Endothelial cell of umbilical vein (primary cell): Measurements from ENCODE around the gene ANKUB1. TPM values are rescaled to one million over a fixed set of nuclear protein-coding genes. Genes with fewer than 3 reads are reported as not detected.

ENCODE experiments used
- BruUV-seq: library from RNA; stranded (reverse); fragments of 400-500 nt; replicated peaks from 2 replicates; lab custom pipeline; 2021; lab: Mats Ljungman, UMichigan
- CTCF ChIA-PET: fragments of 300-600, 350-600 bp; sonication (Branson Sonifier 250); formaldehyde crosslinking; loops from one replicate; lab custom pipeline; 2021; ENCODE audit warnings: antibody characterized with exemption, inconsistent platforms; lab: Charles Lee
- POLR2A ChIA-PET: fragments of 300-600, 350-600 bp; sonication (Branson Sonifier 250); formaldehyde crosslinking; loops from one replicate; lab custom pipeline; 2021; ENCODE audit warnings: antibody characterized with exemption, inconsistent platforms; lab: Charles Lee
- DNase-seq: peaks from one replicate; pipeline ENCODE4 v3.0.0-alpha.2; 2011; ENCODE audit warnings: low read depth, low spot score
- FAIRE-seq: peaks from 2 replicates; lab custom pipeline; 2011; peaks lifted over from hg19 to GRCh38; lab: Jason Lieb, UNC
- H2AFZ ChIP-seq: 2 replicates; pipeline ENCODE4 v1.6.0; 2012; ENCODE audit warnings: low read depth, low read length, control low read depth, inconsistent platforms
- H3K27ac ChIP-seq: 2 replicates; pipeline ENCODE4 v1.5.1; 2011; ENCODE audit warnings: low read depth, mild to moderate bottlenecking, control low read depth, low read length, moderate library complexity; ENCODE audit not compliant: insufficient read depth
- H3K27me3 ChIP-seq, 2 experiments: 2 replicates each; pipeline versions ENCODE4 v1.6.0 to v1.6.1; 2011; ENCODE audit warnings: low read length in 2 of 2, mixed read lengths in 1 of 2; ENCODE audit not compliant: control insufficient read depth in 2 of 2, insufficient read depth in 2 of 2
- H3K36me3 ChIP-seq, 2 experiments: 2 replicates in 1 of 2; 3 replicates in 1 of 2; pipeline ENCODE4 v1.5.1; 2011; ENCODE audit warnings: low read length in 2 of 2, mild to moderate bottlenecking in 1 of 2, moderate library complexity in 1 of 2; ENCODE audit not compliant: control insufficient read depth in 2 of 2, insufficient read depth in 2 of 2; ENCODE audit errors: extremely low read depth in 1 of 2
- H3K4me1 ChIP-seq: 3 replicates; pipeline ENCODE4 v1.5.1; 2011; ENCODE audit warnings: mild to moderate bottlenecking, low read length; ENCODE audit not compliant: control insufficient read depth, insufficient read depth; ENCODE audit errors: extremely low read depth
- H3K4me2 ChIP-seq: 2 replicates; pipeline ENCODE4 v1.6.1; 2011; ENCODE audit warnings: low read length, control low read depth, mixed read lengths; ENCODE audit not compliant: insufficient read depth
- H3K4me3 ChIP-seq, 3 experiments: fragments of 200-600 bp in 1 of 3; sonication (generic), shearing (Covaris generic) in 1 of 3; replicated peaks in 1 of 3; 2 replicates each; pipeline ENCODE4 v1.5.1; 2011 to 2016; ENCODE audit warnings: control low read depth in 3 of 3, low read length in 3 of 3, mild to moderate bottlenecking in 2 of 3, inconsistent platforms in 1 of 3, low read depth in 1 of 3, moderate library complexity in 1 of 3; ENCODE audit not compliant: insufficient read depth in 1 of 3
- H3K79me2 ChIP-seq: 2 replicates; pipeline ENCODE4 v1.6.0; 2012; ENCODE audit warnings: low read length, inconsistent platforms; ENCODE audit not compliant: control insufficient read depth, insufficient read depth
- H3K9ac ChIP-seq: replicated peaks from 2 replicates; pipeline ENCODE3; 2011; ENCODE audit warnings: low read length, control low read depth; ENCODE audit not compliant: insufficient read depth; ENCODE audit errors: extremely low read depth
- H3K9me1 ChIP-seq: replicated peaks from 3 replicates; pipeline ENCODE4 v1.6.0; 2011; ENCODE audit warnings: mild to moderate bottlenecking, low read length; ENCODE audit not compliant: control insufficient read depth, insufficient read depth; ENCODE audit errors: extremely low read depth
- H3K9me3 ChIP-seq: replicated peaks from 2 replicates; pipeline ENCODE4 v1.5.1; 2012; ENCODE audit warnings: low read length, inconsistent platforms; ENCODE audit not compliant: control insufficient read depth, insufficient read depth
- H4K20me1 ChIP-seq: replicated peaks from 2 replicates; pipeline ENCODE3; 2011; ENCODE audit warnings: mild to moderate bottlenecking, low read length; ENCODE audit not compliant: control insufficient read depth, insufficient read depth; ENCODE audit errors: extremely low read depth
- EZH2 ChIP-seq: IDR thresholded peaks from 2 replicates; pipeline ENCODE4 v1.6.1; 2012; ENCODE audit warnings: borderline replicate concordance, low read depth, mild to moderate bottlenecking, moderate library complexity, low read length, inconsistent platforms; ENCODE audit not compliant: severe bottlenecking
- FOS ChIP-seq: IDR thresholded peaks from 2 replicates; pipeline ENCODE4 v1.6.1; 2011; ENCODE audit warnings: mild to moderate bottlenecking, low read length, moderate library complexity, borderline replicate concordance; ENCODE audit not compliant: insufficient read depth
- GATA2 ChIP-seq: IDR thresholded peaks from 2 replicates; pipeline ENCODE4 v1.7.0; 2011; ENCODE audit warnings: low read depth, mild to moderate bottlenecking, moderate library complexity, mixed read lengths, low read length; ENCODE audit not compliant: insufficient read length, insufficient read depth
- JUN ChIP-seq: IDR thresholded peaks from 2 replicates; pipeline ENCODE4 v1.6.1; 2011; ENCODE audit warnings: borderline replicate concordance, low read depth; ENCODE audit not compliant: insufficient read length, insufficient read depth
- MYC ChIP-seq: IDR thresholded peaks from one replicate; pipeline ENCODE4 v1.6.1; 2011; ENCODE audit warnings: mild to moderate bottlenecking, low read depth, low read length
- POLR2A ChIP-seq: IDR thresholded peaks from 2 replicates; pipeline ENCODE4 v1.6.1; 2012; ENCODE audit warnings: low read depth, mild to moderate bottlenecking, control low read depth, low read length
- POLR2AphosphoS5 ChIP-seq: IDR thresholded peaks from 2 replicates; pipeline ENCODE4 v1.6.1; 2012; ENCODE audit warnings: low read depth, mild to moderate bottlenecking, control low read depth, low read length, moderate library complexity; ENCODE audit not compliant: insufficient read depth
- dilution Hi-C: fragments of 300-500 bp; cut with MboI; formaldehyde crosslinking; loops from one replicate; pipeline ENCODE4 v1.15.0; 2019; ENCODE audit warnings: low sequenced_read_pairs; ENCODE audit not compliant: extremely low pct_ligation_motif_present
- intact Hi-C: fragments of 100-400 bp; cut with micrococcal nuclease; formaldehyde crosslinking; loops from one replicate; pipeline ENCODE4 v1.10.0; 2022
- polyA plus RNA-seq, 4 experiments: library from polyadenylated mRNA; depleted of rRNA in 3 of 4; stranded (reverse) in 3 of 4; unstranded in 1 of 4; fragments of >200 nt; gene quantifications; 2 replicates each; pipeline versions ENCODE4 v1.2.1 to v1.2.3, GENCODE V29; 2011 to 2012; ENCODE audit warnings: missing spikeins in 1 of 4
- total RNA-seq: library from RNA; stranded (reverse); gene quantifications from 2 replicates; pipeline ENCODE4 v1.2.3, GENCODE V29; 2021
- TF ChIP-seq, protein P1 (sequence below), 2 donors: IDR thresholded peaks; 1 replicate in 1 of 2; 2 replicates in 1 of 2; pipeline ENCODE4 v1.5.1; 2011; ENCODE audit warnings: low read length in 2 of 2, mild to moderate bottlenecking in 2 of 2, moderate library complexity in 2 of 2, control low read depth in 1 of 2, inconsistent platforms in 1 of 2, low read depth in 1 of 2; ENCODE audit not compliant: insufficient read depth in 1 of 2; ENCODE audit errors: extremely low read depth in 1 of 2
- TF ChIP-seq, protein P2 (sequence below): IDR thresholded peaks from 2 replicates; pipeline ENCODE4 v1.6.1; 2011; ENCODE audit not compliant: insufficient read depth, insufficient read length

The ANKUB1 gene
- total and polyA plus RNA-seq, 2 donors (not counting 3 experiments of a cell fraction or from before 2014, with no cell fraction given): not detected

DNA sequence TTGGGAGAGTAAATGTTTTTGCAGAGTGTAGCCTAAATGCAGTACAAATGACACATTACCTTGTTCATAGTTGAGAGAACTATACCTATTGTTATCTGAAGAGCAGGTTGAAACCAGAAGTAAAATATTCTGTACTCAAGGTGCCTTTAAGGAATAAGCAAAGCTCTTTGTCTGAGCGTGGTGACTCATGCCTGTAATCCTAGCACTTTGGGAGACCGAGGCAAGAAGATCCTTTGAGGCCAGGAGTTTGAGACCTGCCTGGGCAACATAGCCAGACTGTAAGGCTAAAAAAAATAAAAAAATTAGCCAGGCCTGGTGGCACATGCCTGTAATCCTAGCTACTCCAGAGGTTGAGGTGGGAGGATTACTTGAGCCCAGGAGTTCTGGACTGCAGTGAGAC lies 18.5 kb upstream of the ANKUB1 start:
- dilution Hi-C loops: no loop called here
- H3K9me1 ChIP-seq: no peaks in the 10 kb centered on the region
- H3K36me3 ChIP-seq: no peaks in the 10 kb centered on the region
- TF ChIP-seq GATA2 (no peak), JUN (no peak), POLR2AphosphoS5 (no peak), MYC (no peak), POLR2A (no peak), EZH2 (no peak), FOS (no peak)
- TF ChIP-seq, protein P1, sequence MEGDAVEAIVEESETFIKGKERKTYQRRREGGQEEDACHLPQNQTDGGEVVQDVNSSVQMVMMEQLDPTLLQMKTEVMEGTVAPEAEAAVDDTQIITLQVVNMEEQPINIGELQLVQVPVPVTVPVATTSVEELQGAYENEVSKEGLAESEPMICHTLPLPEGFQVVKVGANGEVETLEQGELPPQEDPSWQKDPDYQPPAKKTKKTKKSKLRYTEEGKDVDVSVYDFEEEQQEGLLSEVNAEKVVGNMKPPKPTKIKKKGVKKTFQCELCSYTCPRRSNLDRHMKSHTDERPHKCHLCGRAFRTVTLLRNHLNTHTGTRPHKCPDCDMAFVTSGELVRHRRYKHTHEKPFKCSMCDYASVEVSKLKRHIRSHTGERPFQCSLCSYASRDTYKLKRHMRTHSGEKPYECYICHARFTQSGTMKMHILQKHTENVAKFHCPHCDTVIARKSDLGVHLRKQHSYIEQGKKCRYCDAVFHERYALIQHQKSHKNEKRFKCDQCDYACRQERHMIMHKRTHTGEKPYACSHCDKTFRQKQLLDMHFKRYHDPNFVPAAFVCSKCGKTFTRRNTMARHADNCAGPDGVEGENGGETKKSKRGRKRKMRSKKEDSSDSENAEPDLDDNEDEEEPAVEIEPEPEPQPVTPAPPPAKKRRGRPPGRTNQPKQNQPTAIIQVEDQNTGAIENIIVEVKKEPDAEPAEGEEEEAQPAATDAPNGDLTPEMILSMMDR (IDR thresholded peaks at IDR 0.05; ENCODE audit: extremely low read depth in 1 of 2, insufficient read depth in 1 of 2, low read depth in 1 of 2, low read length in 2 of 2): no peak
- TF ChIP-seq, protein P2, sequence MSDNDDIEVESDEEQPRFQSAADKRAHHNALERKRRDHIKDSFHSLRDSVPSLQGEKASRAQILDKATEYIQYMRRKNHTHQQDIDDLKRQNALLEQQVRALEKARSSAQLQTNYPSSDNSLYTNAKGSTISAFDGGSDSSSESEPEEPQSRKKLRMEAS: no peak
- no peak overlapping the region for H3K4me3 ChIP-seq
- H3K27ac ChIP-seq: no peak overlapping the region
- H4K20me1 ChIP-seq: no peaks in the 10 kb centered on the region
- no peaks in the 10 kb centered on the region for H3K27me3 ChIP-seq
- ChIA-PET CTCF (interaction anchor here (0.8 to 0.9 kb wide), 2 partner anchors 45 to 280 kb away, joined by 3 read pairs; no protein-coding TSS in a partner anchor), POLR2A (no interaction called here)
- H3K4me2 ChIP-seq: no peak overlapping the region
- no peak overlapping the region for H2AFZ ChIP-seq
- intact Hi-C loops: loop anchor here (5.0 kb wide), 2 partner anchors 154 to 161 kb away; partner anchors contain the start of genes PFN2 and WWTR1
- BruUV-seq: no TSS peak
- peaks cover 24% of the 10 kb centered on the region for H3K4me1 ChIP-seq
- DNase-seq (no peak), FAIRE-seq (no peak)
- peaks cover 9% of the 10 kb centered on the region for H3K79me2 ChIP-seq
- H3K9me3 ChIP-seq: no peaks in the 10 kb centered on the region
- no peak overlapping the region for H3K9ac ChIP-seq
